ENCODE results near the gene RUNDC3A. TPM values are rescaled to one million over a fixed set of nuclear protein-coding genes. Genes with fewer than 3 reads are reported as not detected.

The RUNDC3A gene
- total RNA-seq, 1 donor = under 0.01 TPM

GRCh38 chr17:44273607-44274006 lies 34.8 kb upstream of the RUNDC3A start:
- no peak for DNase-seq (ENCODE audit: low read depth)
- no peak for TF ChIP-seq CTCF (IDR thresholded peaks at IDR 0.05; ENCODE audit: insufficient read depth, low read depth, low read length)
- no peak overlapping the region for H3K4me3 ChIP-seq (ENCODE audit: low read depth, low read length)

GRCh38 chr17:44277976-44278375 lies 30.4 kb upstream of the RUNDC3A start:
- H3K4me3 ChIP-seq (ENCODE audit: low read depth, low read length) = no peak overlapping the region
- DNase-seq (ENCODE audit: low read depth) = no peak
- TF ChIP-seq CTCF (IDR thresholded peaks at IDR 0.05; ENCODE audit: insufficient read depth, low read depth, low read length) = no peak

GRCh38 chr17:44279346-44279665 lies 29.1 kb upstream of the RUNDC3A start:
- DNase-seq (ENCODE audit: low read depth) = no peak
- TF ChIP-seq CTCF (IDR thresholded peaks at IDR 0.05; ENCODE audit: insufficient read depth, low read depth, low read length) = no peak
- no peak overlapping the region for H3K4me3 ChIP-seq (ENCODE audit: low read depth, low read length)

- TF ChIP-seq CTCF (IDR thresholded peaks at IDR 0.05; ENCODE audit: insufficient read depth, low read depth, low read length) = no peak
- no peak overlapping the region for H3K4me3 ChIP-seq (ENCODE audit: low read depth, low read length)
- DNase-seq (ENCODE audit: low read depth) = peak; percentile 98
Observed at GRCh38 chr17:44279666-44280391, 28.6 kb upstream of the RUNDC3A start.

GRCh38 chr17:44280392-44280937 lies 27.9 kb upstream of the RUNDC3A start:
- TF ChIP-seq CTCF (IDR thresholded peaks at IDR 0.05; ENCODE audit: insufficient read depth, low read depth, low read length) = no peak
- H3K4me3 ChIP-seq (ENCODE audit: low read depth, low read length) = no peak overlapping the region
- DNase-seq (ENCODE audit: low read depth) = no peak

GRCh38 chr17:44281570-44281969 lies 26.8 kb upstream of the RUNDC3A start:
- TF ChIP-seq CTCF (IDR thresholded peaks at IDR 0.05; ENCODE audit: insufficient read depth, low read depth, low read length) = no peak
- DNase-seq (ENCODE audit: low read depth) = no peak
- no peak overlapping the region for H3K4me3 ChIP-seq (ENCODE audit: low read depth, low read length)

GRCh38 chr17:44282264-44282663 lies 26.1 kb upstream of the RUNDC3A start:
- no peak for TF ChIP-seq CTCF (IDR thresholded peaks at IDR 0.05; ENCODE audit: insufficient read depth, low read depth, low read length)
- DNase-seq (ENCODE audit: low read depth) = no peak
- H3K4me3 ChIP-seq (ENCODE audit: low read depth, low read length) = no peak overlapping the region

Data from fibroblast of villous mesenchyme (primary cell).